GM12878 (cell line): ENCODE results near the gene CETP. TPM values are rescaled to one million over a fixed set of nuclear protein-coding genes. Genes with fewer than 3 reads are reported as not detected.

Experiments
- ATAC-seq: fragments of 200-7000 bp; cut with Tn5 transposase; 3 replicates; pipeline ENCODE4 v1.9.1; 2020; ENCODE audit warnings: mild to moderate bottlenecking, moderate library complexity
- BruUV-seq: library from RNA; stranded (reverse); fragments of 400-500 nt; replicated peaks from 2 replicates; lab custom pipeline; 2021; lab: Mats Ljungman, UMichigan
- CTCF ChIA-PET: fragments of 300-600 bp; sonication (Branson Sonifier 250); formaldehyde crosslinking; extraction: SDS; loops from one replicate; lab custom pipeline; 2021; ENCODE audit warnings: inconsistent platforms; lab: Yijun Ruan, JAX
- POLR2A ChIA-PET: fragments of 350-600 bp; formaldehyde crosslinking; extraction: SDS; loops from one replicate; lab custom pipeline; 2021; ENCODE audit warnings: inconsistent platforms; lab: Charles Lee
- RAD21 ChIA-PET: fragments of 300-600 bp; sonication (Branson Sonifier 250); formaldehyde crosslinking; loops from one replicate; lab custom pipeline; 2023; ENCODE audit warnings: antibody characterized with exemption; ENCODE audit not compliant: unreplicated experiment; lab: Charles Lee
- SMC1A ChIA-PET: fragments of 300-600 bp; sonication (Branson Sonifier 250); formaldehyde crosslinking; loops from one replicate; lab custom pipeline; 2023; ENCODE audit not compliant: unreplicated experiment, uncharacterized antibody; lab: Charles Lee
- DNase-seq: peaks from one replicate; pipeline ENCODE4 v3.0.0-alpha.2; 2011; ENCODE audit warnings: low read depth, low spot score
- FAIRE-seq: peaks from 3 replicates; lab custom pipeline; 2011; peaks lifted over from hg19 to GRCh38; lab: Jason Lieb, UNC
- H2AFZ ChIP-seq: 2 replicates; pipeline ENCODE4 v1.6.0; 2011; ENCODE audit warnings: low read depth, low read length, control low read depth; ENCODE audit not compliant: control insufficient read depth
- H3K27ac ChIP-seq: 2 replicates; pipeline ENCODE4 v1.5.1; 2011; ENCODE audit warnings: control low read depth; ENCODE audit not compliant: control insufficient read depth, insufficient read depth
- H3K27me3 ChIP-seq, 2 experiments: replicated peaks in 1 of 2; 2 replicates each; pipeline versions ENCODE4 v1.6.0 to v1.6.1; 2011; ENCODE audit warnings: low read length in 1 of 2; ENCODE audit not compliant: control insufficient read depth in 2 of 2, insufficient read depth in 2 of 2
- H3K36me3 ChIP-seq, 2 experiments: 2 replicates each; pipeline ENCODE4 v1.5.1; 2011; ENCODE audit warnings: low read length in 1 of 2; ENCODE audit not compliant: control insufficient read depth in 2 of 2, insufficient read depth in 2 of 2
- H3K4me1 ChIP-seq: 2 replicates; pipeline ENCODE4 v1.6.1; 2011; ENCODE audit warnings: mild to moderate bottlenecking, low read length, moderate library complexity, mixed read lengths; ENCODE audit not compliant: control insufficient read depth, insufficient read depth
- H3K4me2 ChIP-seq: 2 replicates; pipeline ENCODE4 v1.6.0; 2011; ENCODE audit warnings: control low read depth; ENCODE audit not compliant: control insufficient read depth, insufficient read depth
- H3K4me3 ChIP-seq: fragments of 200-600 bp; sonication (generic); 2 replicates; pipeline ENCODE4 v1.5.1; 2016
- H3K79me2 ChIP-seq: 2 replicates; pipeline ENCODE4 v1.6.0; 2011; ENCODE audit warnings: low read length; ENCODE audit not compliant: control insufficient read depth, insufficient read depth
- H3K9ac ChIP-seq: 2 replicates; pipeline ENCODE4 v1.8.0; 2011; ENCODE audit warnings: low read length, control low read depth, mixed read lengths; ENCODE audit not compliant: control insufficient read depth, insufficient read depth
- H3K9me3 ChIP-seq: replicated peaks from 3 replicates; pipeline ENCODE4 v1.5.1; 2011; ENCODE audit warnings: mild to moderate bottlenecking, low read length; ENCODE audit not compliant: control insufficient read depth, insufficient read depth
- H4K20me1 ChIP-seq: 2 replicates; pipeline ENCODE4 v1.6.0; 2011; ENCODE audit not compliant: control insufficient read depth, insufficient read depth
- ATF3 ChIP-seq: IDR thresholded peaks from 2 replicates; pipeline ENCODE4 v1.6.1; 2011; ENCODE audit warnings: low read depth, mild to moderate bottlenecking, low read length, moderate library complexity, borderline replicate concordance; ENCODE audit errors: extremely low read depth
- BRCA1 ChIP-seq: IDR thresholded peaks from 2 replicates; pipeline ENCODE4 v1.6.1; 2011; ENCODE audit warnings: low read depth, low read length, improper control_type of control experiment
- CHD1 ChIP-seq: IDR thresholded peaks from 2 replicates; pipeline ENCODE4 v1.6.1; 2012; ENCODE audit warnings: low read depth, low read length, improper control_type of control experiment
- GABPA ChIP-seq: IDR thresholded peaks from 2 replicates; pipeline ENCODE4 v1.6.1; 2014; ENCODE audit warnings: antibody characterized with exemption, low read depth, mild to moderate bottlenecking, inconsistent platforms
- HDAC2 ChIP-seq: fragments of 200-600 bp; sonication (generic); IDR thresholded peaks from 2 replicates; pipeline ENCODE4 v1.6.1; 2017
- IRF4 ChIP-seq: IDR thresholded peaks from 2 replicates; pipeline ENCODE4 v1.6.1; 2011; ENCODE audit warnings: low read depth, low read length
- KDM1A ChIP-seq: fragments of 200-600 bp; sonication (generic); IDR thresholded peaks from 2 replicates; pipeline ENCODE4 v1.6.1; 2016; ENCODE audit warnings: borderline replicate concordance
- NRF1 ChIP-seq: conservative IDR thresholded peaks from 2 replicates; pipeline ENCODE4 v1.6.1; 2011; ENCODE audit warnings: mild to moderate bottlenecking, low read depth, low read length, improper control_type of control experiment
- RELA ChIP-seq: fragments of 450-650 bp; IDR thresholded peaks from 2 replicates; pipeline ENCODE4 v1.8.0; 2014; ENCODE audit warnings: borderline replicate concordance; ENCODE audit not compliant: partially characterized antibody
- SIN3A ChIP-seq: IDR thresholded peaks from 2 replicates; pipeline ENCODE4 v1.6.1; 2012; ENCODE audit warnings: low read depth, low read length, improper control_type of control experiment
- SREBF2 ChIP-seq: IDR thresholded peaks from 2 replicates; pipeline ENCODE4 v1.6.1; 2012; ENCODE audit warnings: mild to moderate bottlenecking, low read length
- YY1 ChIP-seq: IDR thresholded peaks from 2 replicates; pipeline ENCODE4 v1.6.1; 2011; ENCODE audit warnings: low read depth, mild to moderate bottlenecking, low read length
- ZNF622 ChIP-seq: fragments of 450-650 bp; IDR thresholded peaks from 2 replicates; pipeline ENCODE4 v1.6.1; 2017; ENCODE audit warnings: mild to moderate bottlenecking, inconsistent platforms
- WGBS: methylation state at CpG from one replicate; pipeline ENCODE4 v1.1.6; 2016; ENCODE audit warnings: low lambda C conversion rate; ENCODE audit not compliant: insufficient replicate concordance, insufficient coverage; ENCODE audit errors: missing lambda C conversion rate; 5-methylcytosine and 5-hydroxymethylcytosine counted together
- in situ Hi-C: fragments of 300-500 bp; cut with MboI; formaldehyde crosslinking; loops from 9 replicates; pipeline ENCODE4 v1.14.3; 2018; ENCODE audit warnings: mixed read lengths
- intact Hi-C: fragments of 100-400 bp; cut with micrococcal nuclease; formaldehyde crosslinking; loops from one replicate; pipeline ENCODE4 v1.14.2; 2022; ENCODE audit not compliant: unreplicated experiment
- polyA plus RNA-seq, 11 experiments: library from polyadenylated mRNA; depleted of rRNA in 4 of 11; unstranded in 6 of 11; stranded (reverse) in 5 of 11; fragments of >200 nt; fragmentation: Nextera tagmentation in 4 of 11; fragmentation: Illumina TruSeq in 1 of 11; extraction: Ambion mirVana in 4 of 11; extraction: Trizol in 1 of 11; gene quantifications; 1 replicate in 1 of 11; 2 replicates in 10 of 11; pipeline versions ENCODE4 v1.2.1 to v1.2.3, GENCODE V29; 2011 to 2016; ENCODE audit warnings: inconsistent platforms in 2 of 11, missing spikeins in 2 of 11, low read depth in 1 of 11
- total RNA-seq, 4 experiments: library from RNA; depleted of rRNA in 3 of 4; stranded (reverse); fragments of >200 nt in 3 of 4; fragmentation: Illumina TruSeq in 1 of 4; extraction: Trizol in 1 of 4; gene quantifications; 2 replicates each; pipeline versions ENCODE4 v1.2.1 to v1.2.3, GENCODE V29; 2013 to 2021
- TF ChIP-seq, protein P1 (sequence below): fragments of 450-650 bp; IDR thresholded peaks from 2 replicates; pipeline ENCODE4 v1.6.1; 2017; ENCODE audit warnings: mild to moderate bottlenecking, moderate library complexity
- TF ChIP-seq, protein P2 (sequence below): fragments of 450-650 bp; IDR thresholded peaks from 2 replicates; pipeline ENCODE4 v1.6.1; 2017; ENCODE audit warnings: antibody characterized with exemption, mild to moderate bottlenecking, moderate library complexity
- TF ChIP-seq, protein P3 (sequence below): fragments of 150-350 bp; IDR thresholded peaks from 2 replicates; pipeline ENCODE4 v1.6.1; 2014; ENCODE audit warnings: mild to moderate bottlenecking, low read depth, low read length

The CETP gene
- total and polyA plus RNA-seq, 10 of the 15 experiments (the other 5 are each of a cell fraction or from before 2014, with no cell fraction given) = 1.2 to 6.4 (median 2.1) TPM

GRCh38 chr16:57017251-57017650 is 55.5 kb downstream of the CETP start:
- in situ Hi-C loops (no loop called here), intact Hi-C loops (no loop called here)
- H4K20me1 ChIP-seq = no peaks in the 10 kb centered on the region
- peaks cover 11 to 22% of the 10 kb centered on the region in 2 experiments for H3K36me3 ChIP-seq
- no peak overlapping the region for H3K4me2 ChIP-seq
- H3K79me2 ChIP-seq = peaks cover 20% of the 10 kb centered on the region
- H2AFZ ChIP-seq = no peak overlapping the region
- RAD21 ChIA-PET = interaction anchor here (1.6 kb wide), 1 partner anchor 21 kb away, joined by 5 read pairs; no protein-coding TSS in a partner anchor
- POLR2A ChIA-PET = interaction anchor here (0.5 to 1.4 kb wide), 2 partner anchors 11 to 522 kb away, joined by 3 to 5 read pairs; no protein-coding TSS in a partner anchor
- peaks cover 25% of the 10 kb centered on the region for H3K4me1 ChIP-seq
- BruUV-seq = no TSS peak
- CTCF ChIA-PET = interaction anchor here (1.0 to 1.9 kb wide), 2 partner anchors 9 to 12 kb away, joined by 5 to 7 read pairs; no protein-coding TSS in a partner anchor
- SMC1A ChIA-PET = interaction anchor here (20.8 kb wide), 1 partner anchor 43 kb away, joined by 604 read pairs; the partner anchor contains the start of genes CETP and NLRC5
- no peaks in the 10 kb centered on the region for H3K27me3 ChIP-seq
- H3K9ac ChIP-seq = no peak overlapping the region
- WGBS = 4% methylated on average over 1 of the region's 1 CpG
- ATAC-seq (no peak), FAIRE-seq (no peak), DNase-seq (no peak)
- no peak overlapping the region for H3K4me3 ChIP-seq
- H3K9me3 ChIP-seq = no peaks in the 10 kb centered on the region
- no peak overlapping the region for H3K27ac ChIP-seq
- TF ChIP-seq RELA (no peak), YY1 (no peak), NRF1 (no peak), SREBF2 (no peak), CHD1 (no peak), SIN3A (no peak), KDM1A (no peak), GABPA (no peak), IRF4 (no peak), BRCA1 (no peak), HDAC2 (no peak), ATF3 (no peak), ZNF622 (no peak)
- TF ChIP-seq, protein P1, sequence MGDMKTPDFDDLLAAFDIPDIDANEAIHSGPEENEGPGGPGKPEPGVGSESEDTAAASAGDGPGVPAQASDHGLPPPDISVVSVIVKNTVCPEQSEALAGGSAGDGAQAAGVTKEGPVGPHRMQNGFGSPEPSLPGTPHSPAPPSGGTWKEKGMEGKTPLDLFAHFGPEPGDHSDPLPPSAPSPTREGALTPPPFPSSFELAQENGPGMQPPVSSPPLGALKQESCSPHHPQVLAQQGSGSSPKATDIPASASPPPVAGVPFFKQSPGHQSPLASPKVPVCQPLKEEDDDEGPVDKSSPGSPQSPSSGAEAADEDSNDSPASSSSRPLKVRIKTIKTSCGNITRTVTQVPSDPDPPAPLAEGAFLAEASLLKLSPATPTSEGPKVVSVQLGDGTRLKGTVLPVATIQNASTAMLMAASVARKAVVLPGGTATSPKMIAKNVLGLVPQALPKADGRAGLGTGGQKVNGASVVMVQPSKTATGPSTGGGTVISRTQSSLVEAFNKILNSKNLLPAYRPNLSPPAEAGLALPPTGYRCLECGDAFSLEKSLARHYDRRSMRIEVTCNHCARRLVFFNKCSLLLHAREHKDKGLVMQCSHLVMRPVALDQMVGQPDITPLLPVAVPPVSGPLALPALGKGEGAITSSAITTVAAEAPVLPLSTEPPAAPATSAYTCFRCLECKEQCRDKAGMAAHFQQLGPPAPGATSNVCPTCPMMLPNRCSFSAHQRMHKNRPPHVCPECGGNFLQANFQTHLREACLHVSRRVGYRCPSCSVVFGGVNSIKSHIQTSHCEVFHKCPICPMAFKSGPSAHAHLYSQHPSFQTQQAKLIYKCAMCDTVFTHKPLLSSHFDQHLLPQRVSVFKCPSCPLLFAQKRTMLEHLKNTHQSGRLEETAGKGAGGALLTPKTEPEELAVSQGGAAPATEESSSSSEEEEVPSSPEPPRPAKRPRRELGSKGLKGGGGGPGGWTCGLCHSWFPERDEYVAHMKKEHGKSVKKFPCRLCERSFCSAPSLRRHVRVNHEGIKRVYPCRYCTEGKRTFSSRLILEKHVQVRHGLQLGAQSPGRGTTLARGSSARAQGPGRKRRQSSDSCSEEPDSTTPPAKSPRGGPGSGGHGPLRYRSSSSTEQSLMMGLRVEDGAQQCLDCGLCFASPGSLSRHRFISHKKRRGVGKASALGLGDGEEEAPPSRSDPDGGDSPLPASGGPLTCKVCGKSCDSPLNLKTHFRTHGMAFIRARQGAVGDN = no peak
- TF ChIP-seq, protein P2, sequence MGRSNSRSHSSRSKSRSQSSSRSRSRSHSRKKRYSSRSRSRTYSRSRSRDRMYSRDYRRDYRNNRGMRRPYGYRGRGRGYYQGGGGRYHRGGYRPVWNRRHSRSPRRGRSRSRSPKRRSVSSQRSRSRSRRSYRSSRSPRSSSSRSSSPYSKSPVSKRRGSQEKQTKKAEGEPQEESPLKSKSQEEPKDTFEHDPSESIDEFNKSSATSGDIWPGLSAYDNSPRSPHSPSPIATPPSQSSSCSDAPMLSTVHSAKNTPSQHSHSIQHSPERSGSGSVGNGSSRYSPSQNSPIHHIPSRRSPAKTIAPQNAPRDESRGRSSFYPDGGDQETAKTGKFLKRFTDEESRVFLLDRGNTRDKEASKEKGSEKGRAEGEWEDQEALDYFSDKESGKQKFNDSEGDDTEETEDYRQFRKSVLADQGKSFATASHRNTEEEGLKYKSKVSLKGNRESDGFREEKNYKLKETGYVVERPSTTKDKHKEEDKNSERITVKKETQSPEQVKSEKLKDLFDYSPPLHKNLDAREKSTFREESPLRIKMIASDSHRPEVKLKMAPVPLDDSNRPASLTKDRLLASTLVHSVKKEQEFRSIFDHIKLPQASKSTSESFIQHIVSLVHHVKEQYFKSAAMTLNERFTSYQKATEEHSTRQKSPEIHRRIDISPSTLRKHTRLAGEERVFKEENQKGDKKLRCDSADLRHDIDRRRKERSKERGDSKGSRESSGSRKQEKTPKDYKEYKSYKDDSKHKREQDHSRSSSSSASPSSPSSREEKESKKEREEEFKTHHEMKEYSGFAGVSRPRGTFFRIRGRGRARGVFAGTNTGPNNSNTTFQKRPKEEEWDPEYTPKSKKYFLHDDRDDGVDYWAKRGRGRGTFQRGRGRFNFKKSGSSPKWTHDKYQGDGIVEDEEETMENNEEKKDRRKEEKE = no peak
- TF ChIP-seq, protein P3, sequence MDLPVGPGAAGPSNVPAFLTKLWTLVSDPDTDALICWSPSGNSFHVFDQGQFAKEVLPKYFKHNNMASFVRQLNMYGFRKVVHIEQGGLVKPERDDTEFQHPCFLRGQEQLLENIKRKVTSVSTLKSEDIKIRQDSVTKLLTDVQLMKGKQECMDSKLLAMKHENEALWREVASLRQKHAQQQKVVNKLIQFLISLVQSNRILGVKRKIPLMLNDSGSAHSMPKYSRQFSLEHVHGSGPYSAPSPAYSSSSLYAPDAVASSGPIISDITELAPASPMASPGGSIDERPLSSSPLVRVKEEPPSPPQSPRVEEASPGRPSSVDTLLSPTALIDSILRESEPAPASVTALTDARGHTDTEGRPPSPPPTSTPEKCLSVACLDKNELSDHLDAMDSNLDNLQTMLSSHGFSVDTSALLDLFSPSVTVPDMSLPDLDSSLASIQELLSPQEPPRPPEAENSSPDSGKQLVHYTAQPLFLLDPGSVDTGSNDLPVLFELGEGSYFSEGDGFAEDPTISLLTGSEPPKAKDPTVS = no peak
